RPMI7951 (cell line): ENCODE data around the gene HNF1A. TPM values are rescaled to one million over a fixed set of nuclear protein-coding genes. Genes with fewer than 3 reads are reported as not detected.
A peak's percentile ranks its signal among the peaks of the same experiment; 100 is the strongest.
"Not testable (repeated sequence)": the region's sequence is repeated elsewhere in the genome, so short reads cannot be mapped to it uniquely, and the experiment has no call there.

Experiments
- DNase-seq: peaks from one replicate; pipeline ENCODE4 v3.0.0-alpha.2; 2012; ENCODE audit warnings: low read depth
- total RNA-seq: library from RNA; depleted of rRNA; stranded (reverse); fragments of >200 nt; shearing (Covaris generic); gene quantifications from 2 replicates; pipeline ENCODE4 v1.2.3, GENCODE V29; 2014; rRNA removed

HNF1A gene, protein sequence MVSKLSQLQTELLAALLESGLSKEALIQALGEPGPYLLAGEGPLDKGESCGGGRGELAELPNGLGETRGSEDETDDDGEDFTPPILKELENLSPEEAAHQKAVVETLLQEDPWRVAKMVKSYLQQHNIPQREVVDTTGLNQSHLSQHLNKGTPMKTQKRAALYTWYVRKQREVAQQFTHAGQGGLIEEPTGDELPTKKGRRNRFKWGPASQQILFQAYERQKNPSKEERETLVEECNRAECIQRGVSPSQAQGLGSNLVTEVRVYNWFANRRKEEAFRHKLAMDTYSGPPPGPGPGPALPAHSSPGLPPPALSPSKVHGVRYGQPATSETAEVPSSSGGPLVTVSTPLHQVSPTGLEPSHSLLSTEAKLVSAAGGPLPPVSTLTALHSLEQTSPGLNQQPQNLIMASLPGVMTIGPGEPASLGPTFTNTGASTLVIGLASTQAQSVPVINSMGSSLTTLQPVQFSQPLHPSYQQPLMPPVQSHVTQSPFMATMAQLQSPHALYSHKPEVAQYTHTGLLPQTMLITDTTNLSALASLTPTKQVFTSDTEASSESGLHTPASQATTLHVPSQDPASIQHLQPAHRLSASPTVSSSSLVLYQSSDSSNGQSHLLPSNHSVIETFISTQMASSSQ
- total RNA-seq = not detected in 2 replicates

DNA sequence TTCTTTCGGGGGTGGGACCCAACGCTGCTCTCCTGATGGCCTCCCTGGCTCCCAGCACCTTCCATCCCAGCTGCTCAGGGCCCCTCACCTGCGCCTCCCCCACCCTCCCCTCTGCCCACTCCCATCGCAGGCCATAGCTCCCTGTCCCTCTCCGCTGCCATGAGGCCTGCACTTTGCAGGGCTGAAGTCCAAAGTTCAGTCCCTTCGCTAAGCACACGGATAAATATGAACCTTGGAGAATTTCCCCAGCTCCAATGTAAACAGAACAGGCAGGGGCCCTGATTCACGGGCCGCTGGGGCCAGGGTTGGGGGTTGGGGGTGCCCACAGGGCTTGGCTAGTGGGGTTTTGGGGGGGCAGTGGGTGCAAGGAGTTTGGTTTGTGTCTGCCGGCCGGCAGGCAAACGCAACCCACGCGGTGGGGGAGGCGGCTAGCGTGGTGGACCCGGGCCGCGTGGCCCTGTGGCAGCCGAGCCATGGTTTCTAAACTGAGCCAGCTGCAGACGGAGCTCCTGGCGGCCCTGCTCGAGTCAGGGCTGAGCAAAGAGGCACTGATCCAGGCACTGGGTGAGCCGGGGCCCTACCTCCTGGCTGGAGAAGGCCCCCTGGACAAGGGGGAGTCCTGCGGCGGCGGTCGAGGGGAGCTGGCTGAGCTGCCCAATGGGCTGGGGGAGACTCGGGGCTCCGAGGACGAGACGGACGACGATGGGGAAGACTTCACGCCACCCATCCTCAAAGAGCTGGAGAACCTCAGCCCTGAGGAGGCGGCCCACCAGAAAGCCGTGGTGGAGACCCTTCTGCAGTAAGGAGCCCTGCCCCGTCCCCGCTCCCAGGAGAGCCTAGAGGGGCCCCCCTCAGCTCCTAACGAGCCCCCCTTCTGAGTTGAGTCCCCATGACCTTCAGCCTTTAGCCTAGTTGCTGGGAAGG lies at the start of gene HNF1A:
TSS of gene HNF1A (plus strand) at position 248 of the 924 bp plus-strand sequence. CDS start at position 474, 226 bp downstream.
- DNase-seq = no peak

DNA sequence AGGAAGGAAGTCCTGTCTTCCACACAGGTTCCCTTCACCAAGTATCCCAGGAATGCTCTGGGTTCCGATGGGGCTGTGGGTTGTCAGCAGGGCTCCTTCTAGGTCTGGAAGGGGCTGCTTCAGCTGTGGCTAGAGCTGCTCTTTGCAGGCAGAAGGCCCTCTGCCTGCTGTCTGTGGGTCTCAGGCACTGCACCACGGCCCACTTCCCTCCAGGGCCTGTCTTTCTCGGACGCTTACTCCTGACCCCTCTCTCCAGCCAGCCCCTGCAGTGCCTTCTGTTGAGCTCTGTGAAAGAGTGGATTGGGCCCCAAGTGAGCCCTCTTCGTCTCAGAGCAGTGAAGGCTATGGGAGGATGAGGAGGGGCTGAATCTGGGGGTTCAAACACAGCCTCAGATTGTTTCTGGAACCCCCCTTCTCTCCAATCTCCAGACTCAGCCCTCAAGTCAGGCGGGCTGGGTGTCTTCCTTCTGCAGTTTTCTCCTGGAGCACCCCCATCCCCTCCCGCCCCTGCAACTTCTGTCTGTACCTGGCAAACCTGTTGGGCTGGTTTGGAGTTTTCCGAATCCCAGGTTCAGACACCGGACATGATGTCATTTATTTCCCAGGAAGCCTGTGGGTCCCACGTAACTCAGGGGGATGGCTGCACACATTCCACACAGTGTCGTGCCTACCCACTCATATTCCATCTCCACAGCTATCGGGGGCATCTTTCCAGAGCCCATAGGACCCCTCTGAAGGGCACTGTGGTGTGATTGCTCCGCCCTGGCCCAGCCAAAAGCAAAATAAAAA lies 49.3 kb upstream of the HNF1A start:
- no peak for DNase-seq

DNA sequence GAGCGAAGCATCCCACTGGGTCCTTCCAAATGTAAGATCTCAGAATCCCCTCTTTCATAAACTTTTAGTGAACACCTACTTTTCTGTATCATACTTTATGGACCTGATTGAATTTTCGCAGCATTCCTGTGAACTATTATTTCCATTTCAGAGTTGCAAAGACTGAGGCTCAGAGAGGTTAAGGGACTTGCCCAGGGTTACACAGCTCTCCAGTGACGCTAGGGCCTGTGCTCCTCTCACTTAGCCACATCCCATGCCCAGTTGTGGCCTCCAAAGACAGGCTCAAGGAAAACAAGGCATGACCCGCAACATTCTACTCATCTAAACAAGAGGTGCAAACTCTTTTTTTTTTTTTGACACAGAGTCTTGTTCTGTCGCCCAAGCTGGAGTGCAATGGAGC lies 48.3 kb upstream of the HNF1A start:
- no peak for DNase-seq

DNA sequence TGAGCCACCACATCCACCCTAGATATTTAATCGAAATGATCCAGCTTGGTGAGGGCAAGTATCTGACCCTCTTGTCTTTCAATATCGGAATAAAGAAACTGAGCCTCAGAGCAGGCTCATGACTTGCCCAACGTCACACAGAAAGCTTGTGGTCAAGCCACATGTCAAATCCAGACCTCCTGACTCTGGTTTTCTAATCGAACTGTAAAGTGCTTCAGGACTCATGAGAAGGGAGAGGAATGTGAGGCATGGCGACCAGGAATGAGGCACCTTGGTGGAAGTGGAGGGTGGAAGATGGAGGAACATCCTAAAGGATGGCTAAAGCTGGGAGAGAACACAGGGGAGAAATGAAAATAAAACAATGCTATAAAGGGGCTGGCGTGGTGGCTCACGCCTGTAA lies 46.3 kb upstream of the HNF1A start:
- no peak for DNase-seq

DNA sequence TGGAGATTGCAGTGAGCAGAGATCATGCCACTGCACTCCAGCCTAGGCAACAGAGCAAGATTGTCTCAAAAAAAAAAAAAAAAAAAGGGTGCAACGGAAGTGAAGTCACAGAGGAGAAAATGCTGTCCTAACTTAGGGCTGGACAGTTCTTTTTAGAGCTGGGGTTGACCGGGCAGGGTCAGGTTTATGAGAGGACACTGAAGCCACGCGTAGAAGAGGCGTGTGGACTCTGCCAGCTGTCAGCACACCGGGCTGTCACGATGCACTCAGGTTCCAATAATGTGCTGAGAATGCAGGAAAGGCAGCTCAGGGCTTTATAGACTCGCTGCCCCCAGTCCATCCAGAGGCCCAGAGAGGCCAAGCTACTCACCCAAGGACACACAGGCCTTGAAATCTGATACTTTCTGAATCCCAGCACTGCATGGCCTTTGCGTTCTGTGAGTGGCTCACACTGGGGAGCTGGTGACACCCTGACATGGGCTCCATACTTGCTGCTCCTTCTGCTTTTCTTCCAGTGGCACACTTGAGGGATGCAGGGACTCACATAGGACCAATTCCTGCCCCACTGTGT lies 45.3 kb upstream of the HNF1A start:
- no peak for DNase-seq

DNA sequence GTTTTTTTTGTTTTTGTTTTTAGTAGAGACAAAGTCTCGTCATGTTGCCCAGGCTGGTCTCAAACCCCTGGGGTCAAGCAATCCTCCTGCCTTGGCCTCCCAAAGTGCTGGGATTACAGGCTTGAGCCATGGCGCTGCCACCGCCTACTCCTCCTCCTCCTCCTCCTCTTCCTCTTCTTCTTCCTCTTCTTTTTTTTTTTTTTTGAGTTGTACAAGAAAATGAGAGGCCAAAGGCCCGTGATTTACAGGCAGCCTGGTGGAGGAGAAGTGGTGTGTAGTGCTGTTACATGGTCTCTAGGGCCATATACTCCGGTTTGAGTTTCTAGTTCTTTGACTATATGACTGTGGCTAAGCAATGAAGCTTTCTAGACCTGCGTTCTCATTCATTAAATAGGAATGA lies 44.6 kb upstream of the HNF1A start:
- DNase-seq = no peak

DNA sequence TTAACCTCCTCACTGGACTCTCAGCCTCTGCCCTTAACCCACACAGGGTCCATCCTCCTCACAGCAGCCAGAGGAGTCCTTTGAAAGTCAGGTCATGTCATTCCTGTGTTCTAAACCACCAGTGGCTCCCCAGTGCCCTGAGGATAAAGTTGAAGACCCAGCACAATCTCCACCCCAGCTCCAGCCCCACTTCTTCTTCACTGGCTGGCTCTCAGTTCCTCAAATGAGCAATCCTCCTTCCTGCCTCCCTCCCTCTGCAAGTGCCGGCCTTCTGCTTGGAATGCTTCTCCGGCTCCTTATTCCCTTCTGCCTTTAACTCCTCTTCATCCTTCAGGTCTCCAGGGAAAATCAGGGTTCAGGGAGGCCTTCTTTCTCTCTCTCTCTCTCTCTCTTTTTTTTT lies 42.1 kb upstream of the HNF1A start:
- DNase-seq = no peak

DNA sequence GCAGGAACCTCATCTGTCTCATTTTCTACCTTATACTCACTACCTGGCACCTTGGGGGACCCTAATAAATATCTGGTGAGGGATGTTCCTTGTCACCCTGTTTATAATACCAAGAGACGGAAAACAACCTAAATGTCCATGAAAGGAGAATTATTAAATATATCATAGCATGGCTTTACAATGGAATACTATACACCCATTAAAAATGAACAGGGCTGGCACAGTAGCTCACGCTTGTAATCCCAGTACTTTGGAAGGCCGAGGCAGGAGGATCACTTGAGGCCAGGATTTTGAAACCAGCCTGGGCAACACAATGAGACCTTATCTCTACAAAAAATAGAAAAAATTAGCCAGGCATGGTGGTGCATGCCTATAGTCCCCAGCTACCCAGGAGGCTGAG lies 39.8 kb upstream of the HNF1A start:
- DNase-seq = no peak

DNA sequence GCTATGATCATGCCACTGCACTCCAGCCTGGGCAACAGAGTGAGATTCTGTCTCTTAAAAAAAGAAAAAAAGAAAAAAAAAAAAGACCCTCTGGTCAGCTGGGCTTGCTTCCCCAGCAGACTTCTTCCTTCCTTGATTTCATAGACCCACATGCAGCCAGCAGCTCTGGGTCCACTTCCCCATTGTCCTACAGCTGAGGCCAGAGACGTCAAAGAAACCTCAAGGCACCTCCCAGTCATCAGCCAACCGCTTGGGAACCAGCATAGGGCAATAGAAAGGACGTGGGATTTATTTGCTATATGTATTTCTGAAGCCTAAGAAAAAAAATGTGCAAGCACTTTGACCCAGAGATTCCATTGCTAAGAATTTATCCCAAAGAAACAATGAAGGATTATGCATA lies 38.8 kb upstream of the HNF1A start:
- DNase-seq = no peak

DNA sequence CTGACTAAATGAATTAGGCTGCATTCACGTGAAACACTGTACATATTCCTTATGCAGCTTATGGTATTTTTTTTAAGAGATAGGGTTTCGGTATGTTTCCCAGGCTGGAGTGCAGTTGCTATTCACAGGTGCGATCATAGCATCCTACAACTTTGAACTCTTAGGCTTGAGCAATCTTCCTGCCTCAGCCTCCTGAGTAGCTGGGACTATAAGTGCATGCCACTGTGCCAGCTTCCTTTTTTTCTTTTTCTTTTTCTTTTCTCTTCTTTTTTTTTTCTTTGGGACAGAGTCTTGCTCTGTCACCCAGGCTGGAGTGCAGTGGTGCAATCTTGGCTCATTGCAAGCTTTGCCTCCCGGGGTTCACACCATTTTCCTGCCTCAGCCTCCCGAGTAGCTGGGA lies 38.3 kb upstream of the HNF1A start:
- DNase-seq = no peak

DNA sequence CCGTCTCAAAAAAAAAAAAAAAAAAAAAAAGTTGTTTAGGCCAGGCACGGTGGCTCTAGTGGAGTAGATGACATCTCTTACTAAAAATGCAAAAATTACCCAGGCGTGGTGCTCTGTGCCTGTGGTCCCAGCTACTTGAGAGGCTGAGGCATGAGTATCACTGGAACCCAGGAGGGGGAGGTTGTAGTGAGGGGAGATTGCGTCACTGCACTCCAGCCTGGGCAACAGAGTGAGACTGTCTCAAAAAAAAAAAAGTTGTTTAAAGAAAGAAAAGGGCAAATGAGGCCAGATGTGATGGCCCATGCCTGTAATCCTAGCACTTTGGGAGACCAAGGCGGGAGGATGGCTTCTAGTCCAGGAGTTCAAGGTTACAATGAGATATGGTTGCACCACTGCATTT lies 37.5 kb upstream of the HNF1A start:
- DNase-seq = no peak

DNA sequence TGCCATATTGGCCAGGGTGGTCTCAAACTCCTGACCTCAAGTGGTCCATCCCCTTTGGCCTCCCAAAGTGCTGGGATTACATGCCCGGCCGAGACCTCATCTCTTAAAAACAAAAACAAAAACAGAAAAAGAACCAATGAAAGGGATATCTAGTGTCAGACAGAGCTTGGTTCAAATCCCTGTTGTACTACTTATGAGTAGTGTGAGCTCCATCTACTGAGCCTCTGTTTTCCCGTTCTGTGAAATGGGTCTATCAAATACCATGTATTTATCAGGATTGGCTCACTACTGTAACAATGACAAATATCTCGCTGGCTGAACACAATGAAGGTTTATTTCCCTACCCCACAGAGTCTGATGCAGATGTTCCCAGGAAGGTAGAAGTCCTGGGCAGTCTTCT lies 36.9 kb upstream of the HNF1A start:
- DNase-seq = no peak

DNA sequence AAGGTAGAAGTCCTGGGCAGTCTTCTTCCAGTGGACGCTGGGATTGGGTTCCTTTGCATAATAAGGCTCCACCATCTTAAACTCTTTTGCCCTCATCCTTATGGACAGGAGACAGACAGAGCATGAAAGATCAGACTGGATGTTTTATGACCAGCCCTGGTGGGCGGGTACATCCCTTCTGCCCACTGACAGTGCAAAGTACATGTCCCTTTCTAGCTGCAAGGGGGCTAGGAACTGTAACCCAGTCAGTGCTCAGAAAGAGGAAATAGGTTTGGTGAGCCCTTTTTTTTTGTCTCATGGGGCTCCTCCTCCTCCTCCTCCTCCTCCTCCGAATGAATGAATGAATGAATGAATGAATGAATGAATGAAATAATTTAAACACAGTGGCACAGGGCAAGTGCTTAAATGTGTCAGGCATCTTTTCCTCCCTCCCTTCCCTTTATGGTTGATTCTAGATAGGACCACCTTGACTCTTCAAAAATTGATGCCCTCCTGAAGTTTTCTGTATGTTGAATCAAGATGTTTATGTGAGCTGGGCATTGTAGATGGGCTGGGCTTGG lies 36.4 kb upstream of the HNF1A start:
- no peak for DNase-seq

DNA sequence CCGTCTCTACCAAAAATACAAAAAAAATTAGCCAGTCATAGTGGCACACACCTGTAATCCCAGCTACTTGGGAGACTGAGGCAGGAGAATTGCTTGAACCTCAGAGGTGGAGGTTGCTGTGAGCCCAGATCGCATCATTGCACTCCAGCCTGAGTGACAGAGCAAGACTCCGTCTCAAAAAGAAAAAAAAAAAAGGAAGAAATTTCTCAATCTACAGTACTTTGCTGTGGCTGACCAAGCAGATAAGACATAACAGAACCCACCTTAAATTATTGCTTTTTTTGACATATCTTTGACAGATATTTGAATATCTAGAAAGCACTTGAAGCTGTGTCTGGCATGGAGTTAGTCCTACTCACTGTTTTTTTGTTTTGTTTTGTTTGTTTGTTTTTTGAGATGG lies 34.9 kb upstream of the HNF1A start:
- DNase-seq = no peak

DNA sequence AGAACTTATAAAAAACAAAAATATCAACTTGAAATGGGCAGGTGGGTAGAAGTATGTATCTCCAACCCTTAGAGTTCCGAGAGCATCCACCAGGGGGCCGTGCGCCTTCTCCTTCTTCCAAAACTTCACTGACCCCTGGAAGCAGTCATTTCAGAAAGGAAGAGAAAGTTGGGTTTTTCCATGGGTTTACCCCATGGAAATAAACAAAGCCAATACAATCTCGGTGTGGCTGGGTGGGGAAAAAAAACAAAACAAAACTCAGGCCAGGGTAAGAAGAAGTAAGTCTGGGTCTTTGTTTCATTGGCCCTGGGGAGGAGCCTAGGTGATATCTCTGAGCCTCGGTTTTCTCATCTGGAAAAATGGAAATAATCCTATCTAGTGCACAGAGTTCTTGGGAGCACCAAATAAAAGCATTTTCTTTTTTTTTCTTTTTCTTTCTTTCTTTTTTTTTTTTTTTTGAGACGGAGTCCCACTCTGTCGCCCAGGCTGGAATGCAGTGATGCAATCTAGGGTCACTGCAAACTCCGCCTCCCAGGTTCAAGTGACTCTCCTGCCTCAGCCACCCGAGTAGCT lies 33.6 kb upstream of the HNF1A start:
- peak; percentile 37 for DNase-seq

DNA sequence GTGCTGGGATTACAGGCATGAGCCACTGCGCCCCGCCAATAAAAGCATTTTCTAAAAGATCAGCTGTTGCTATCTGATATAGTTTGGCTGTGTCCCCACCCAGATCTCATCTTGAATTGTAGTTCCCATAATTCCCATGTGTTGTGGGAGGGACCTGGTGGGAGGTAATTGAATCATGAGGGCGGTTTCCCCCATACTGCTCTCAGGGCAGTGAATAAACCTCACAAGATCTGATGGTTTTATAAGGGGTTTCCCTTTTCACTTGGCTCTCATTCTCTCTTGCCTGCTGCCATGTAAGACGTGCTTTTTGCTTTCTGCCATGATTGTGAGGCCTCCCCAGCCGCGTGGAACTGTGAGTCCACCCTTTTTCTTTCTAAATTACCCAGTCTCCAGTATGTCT lies 32.8 kb upstream of the HNF1A start:
- DNase-seq = not testable (repeated sequence)

DNA sequence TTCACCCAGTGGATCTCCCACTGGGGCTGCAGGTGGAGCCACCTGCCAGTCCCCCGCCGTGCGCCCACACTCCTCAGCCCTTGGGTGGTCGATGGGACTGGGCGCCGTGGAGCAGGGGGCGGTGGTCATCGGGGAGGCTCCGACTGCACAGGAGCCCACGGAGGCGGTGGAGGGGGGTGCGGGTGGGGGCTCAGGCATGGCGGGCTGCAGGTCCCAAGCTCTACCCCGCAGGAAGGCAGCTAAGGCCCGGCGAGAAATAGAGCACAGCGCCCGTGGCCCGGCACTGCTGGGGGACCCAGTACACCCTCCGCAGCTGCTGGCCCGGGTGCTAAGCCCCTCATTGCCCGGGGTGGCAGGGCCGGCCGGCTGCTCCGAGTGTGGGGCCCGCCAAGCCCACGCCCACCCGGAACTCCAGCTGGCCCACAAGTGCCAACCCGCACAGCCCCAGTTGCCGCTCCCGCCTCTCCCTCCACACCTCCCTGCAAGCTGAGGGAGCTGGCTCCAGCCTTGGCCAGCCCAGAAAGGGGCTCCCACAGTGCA lies 28.0 kb upstream of the HNF1A start:
- not testable (repeated sequence) for DNase-seq

DNA sequence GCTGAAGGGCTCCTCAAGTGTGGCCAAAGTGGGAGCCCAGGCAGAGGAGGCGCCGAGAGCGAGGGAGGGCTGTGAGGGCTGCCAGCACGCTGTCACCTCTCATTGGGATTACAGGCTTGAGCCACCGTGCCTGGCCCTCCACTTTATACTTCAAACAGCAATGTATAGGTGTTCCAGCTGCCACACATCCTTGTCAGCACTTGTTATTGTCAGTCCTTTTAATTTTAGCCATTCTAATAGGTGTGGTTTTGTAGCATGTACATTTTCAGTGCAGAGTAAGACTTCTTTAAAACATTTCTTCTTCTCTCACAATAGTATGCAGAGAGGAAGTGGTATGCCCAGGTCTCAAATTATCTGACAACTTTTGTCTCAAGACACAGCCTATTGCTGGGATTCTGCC lies 27.5 kb upstream of the HNF1A start:
- no peak for DNase-seq

DNA sequence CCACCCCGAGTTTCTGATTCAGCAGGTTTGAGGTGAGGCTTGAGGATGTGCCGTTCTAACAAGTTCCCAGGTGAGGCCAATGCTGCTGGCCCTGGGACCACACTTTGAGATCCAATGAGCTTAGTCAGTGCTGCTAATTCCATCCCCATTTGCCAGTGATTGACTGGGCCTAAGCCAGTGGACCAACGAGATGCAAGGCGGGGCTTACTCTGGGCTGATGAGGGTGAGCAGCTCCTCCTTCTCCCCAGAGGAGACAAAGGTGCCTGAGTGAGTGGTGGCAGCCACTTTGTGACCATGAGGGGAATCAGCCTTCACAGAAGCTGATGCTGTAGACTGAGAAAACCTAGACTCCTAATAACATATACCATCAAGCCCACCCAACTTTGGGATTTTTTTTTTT lies 23.1 kb upstream of the HNF1A start:
- DNase-seq = no peak

DNA sequence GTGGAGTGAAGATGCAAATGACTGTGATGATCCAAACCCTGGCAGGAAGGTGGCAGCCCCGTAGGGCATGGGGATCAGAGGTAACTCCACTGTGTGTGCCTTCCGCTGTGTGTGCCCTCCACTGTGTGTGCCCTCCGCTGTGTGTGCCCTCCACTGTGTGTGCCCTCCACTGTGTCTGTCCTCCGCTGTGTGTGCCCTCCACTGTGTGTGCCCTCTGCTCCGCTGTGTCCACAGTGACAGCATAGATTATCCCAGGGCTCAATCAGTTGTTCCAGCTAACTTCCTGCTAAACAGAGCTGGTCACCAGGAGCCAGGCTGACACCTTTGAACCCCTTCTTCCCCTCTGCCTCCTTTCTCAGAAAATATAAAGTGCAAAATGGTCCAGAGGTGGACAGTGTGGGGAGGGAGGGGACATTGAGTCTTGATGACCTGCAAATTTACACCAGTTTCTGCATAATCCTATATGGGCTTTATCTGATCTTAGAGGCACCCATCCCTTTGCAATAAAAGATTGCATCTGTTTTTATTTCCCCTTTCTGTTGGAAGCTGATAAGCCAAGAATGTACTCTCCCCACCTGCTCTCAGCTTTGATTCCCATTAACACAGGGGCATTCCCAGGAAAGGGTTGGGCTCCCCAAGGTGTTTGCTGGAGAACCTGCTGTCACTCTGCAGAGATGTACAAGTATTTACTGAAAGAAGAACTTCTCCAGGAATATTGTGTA lies 21.6 kb upstream of the HNF1A start:
- DNase-seq = no peak
